Measurements from ENCODE around the gene LIN37.
A peak's percentile ranks its signal among the peaks of the same experiment; 100 is the strongest.

DNA sequence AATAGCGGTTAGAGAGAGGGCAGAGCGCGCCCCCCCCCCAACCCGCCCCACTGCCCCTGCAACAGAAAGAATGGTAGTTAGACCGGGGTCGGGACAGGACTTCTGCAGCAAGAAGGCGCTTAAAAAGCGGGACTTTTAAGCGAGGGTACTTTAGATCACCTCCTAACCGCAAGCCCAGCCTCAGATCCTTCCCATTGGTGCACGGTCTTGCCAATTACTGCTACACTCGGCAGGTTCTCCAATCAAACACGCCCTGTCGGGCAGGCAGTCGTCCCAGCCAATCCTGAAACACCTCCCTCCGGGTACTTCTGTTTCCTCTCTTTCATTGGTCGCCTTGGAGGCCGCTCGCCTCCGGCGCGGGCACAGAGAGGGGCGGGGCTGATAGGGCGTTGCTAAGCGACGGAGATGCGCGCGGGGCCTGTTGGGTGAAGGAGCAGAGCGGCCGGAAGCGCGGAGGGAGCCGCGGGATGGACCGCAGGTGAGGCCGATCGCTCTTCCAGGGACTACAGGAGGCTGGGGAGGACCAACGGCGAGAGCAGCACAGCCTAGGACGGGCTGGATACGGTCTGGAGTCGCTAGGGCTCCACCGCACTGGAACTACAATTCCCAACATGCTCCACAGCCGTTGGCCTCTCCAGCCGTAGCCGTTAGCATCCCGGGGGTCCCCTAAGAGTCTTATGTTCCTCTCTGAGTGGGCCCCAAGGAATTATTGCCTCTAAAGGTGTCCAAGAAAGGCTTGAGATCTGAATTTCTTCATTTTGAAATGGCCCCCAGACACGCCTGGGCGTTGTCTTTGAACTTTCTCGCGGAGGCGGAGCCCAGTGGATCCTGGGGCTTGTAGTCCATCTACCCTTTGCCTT lies 9.6 kb downstream of the LIN37 start, which contains the start of gene PROSER3:
- TF ChIP-seq JUNB (IDR thresholded peaks at IDR 0.05; ENCODE audit: unreplicated experiment) (no peak), EZH2 (IDR thresholded peaks at IDR 0.05; ENCODE audit: low read depth, unreplicated experiment) (no peak), EZH2phosphoT487 (IDR thresholded peaks at IDR 0.05; ENCODE audit: unreplicated experiment) (no peak), POLR2AphosphoS5 (IDR thresholded peaks at IDR 0.05; ENCODE audit: low read depth) (peak; percentile 82), NANOG (IDR thresholded peaks at IDR 0.05; ENCODE audit: borderline replicate concordance) (no peak), CREB1 (CRISPR knock-in tag; IDR thresholded peaks at IDR 0.05; ENCODE audit: low read depth) (peak; percentile 71)
- TF ChIP-seq, protein P1, sequence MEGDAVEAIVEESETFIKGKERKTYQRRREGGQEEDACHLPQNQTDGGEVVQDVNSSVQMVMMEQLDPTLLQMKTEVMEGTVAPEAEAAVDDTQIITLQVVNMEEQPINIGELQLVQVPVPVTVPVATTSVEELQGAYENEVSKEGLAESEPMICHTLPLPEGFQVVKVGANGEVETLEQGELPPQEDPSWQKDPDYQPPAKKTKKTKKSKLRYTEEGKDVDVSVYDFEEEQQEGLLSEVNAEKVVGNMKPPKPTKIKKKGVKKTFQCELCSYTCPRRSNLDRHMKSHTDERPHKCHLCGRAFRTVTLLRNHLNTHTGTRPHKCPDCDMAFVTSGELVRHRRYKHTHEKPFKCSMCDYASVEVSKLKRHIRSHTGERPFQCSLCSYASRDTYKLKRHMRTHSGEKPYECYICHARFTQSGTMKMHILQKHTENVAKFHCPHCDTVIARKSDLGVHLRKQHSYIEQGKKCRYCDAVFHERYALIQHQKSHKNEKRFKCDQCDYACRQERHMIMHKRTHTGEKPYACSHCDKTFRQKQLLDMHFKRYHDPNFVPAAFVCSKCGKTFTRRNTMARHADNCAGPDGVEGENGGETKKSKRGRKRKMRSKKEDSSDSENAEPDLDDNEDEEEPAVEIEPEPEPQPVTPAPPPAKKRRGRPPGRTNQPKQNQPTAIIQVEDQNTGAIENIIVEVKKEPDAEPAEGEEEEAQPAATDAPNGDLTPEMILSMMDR (conservative IDR thresholded peaks at IDR 0.05; ENCODE audit: low read depth in 2 of 2): no peak

Measured in GM23338 (cell line).